Measurements from ENCODE around the gene EFNA5. TPM values are rescaled to one million over a fixed set of nuclear protein-coding genes. Genes with fewer than 3 reads are reported as not detected.
A peak's percentile ranks its signal among the peaks of the same experiment; 100 is the strongest.

The EFNA5 gene
- total RNA-seq, 1 experiment from 2014 or later = 0.54 TPM

GRCh38 chr5:107612541-107612940 lies 58.2 kb downstream of the EFNA5 start:
- DNase-seq (ENCODE audit: low spot score) = no peak

DNA sequence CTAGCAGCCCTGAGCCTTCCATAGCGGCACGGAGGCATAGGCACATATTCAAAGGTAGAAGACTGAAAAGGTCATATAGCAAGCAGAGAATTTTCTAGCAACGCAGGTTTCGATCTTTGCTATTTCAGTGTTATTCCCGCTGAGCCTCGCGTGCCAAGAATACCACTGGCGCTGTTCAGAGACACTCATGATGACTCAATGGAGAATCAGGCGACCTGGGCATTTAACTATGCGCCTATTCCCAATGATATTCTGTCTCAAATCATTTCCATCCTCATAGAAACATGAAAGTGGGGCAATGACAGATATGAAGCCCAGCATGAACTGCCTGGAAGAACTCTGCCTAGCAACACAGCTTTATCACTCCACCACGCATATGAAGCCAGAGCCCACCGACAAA lies 59.9 kb downstream of the EFNA5 start:
- in situ Hi-C loops (cut with HindIII; ENCODE audit: low sequenced_read_pairs) = no loop called here
- DNase-seq (ENCODE audit: low spot score) = no peak

More at GRCh38 chr5:107612541-107612940, 58.2 kb downstream of the EFNA5 start:
- in situ Hi-C loops (cut with HindIII; ENCODE audit: low sequenced_read_pairs) = no loop called here

DNA sequence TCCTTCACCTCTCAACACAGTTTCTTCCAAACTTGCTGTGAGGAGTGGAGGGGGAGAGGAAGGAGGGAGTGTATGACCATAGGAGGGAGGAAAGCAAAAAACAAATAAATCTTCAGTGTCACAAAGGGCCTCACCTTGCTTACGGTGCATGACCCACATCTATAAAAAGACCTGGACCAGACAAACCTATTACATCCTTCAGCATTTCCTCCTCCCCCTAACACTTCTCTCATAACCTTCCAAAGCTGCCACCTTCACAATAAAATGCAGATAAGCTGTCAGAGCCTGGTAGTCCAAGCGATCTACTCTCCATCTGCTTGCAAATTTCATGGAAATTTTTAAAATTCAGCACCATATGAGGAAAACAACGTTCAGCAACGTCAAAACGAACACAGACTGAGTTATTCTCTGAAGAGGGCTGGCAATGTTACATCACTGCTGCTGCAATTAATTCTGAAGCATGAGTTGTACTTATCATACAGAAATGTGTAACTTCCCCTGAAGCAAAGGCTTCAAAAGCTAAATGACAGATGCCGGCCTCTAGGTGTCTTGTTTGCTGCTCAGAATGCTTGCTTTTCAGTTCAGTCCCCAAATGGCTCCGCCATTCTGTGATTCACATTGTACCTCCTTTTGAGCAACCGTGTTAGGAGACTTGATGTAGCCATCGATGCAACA lies 62.9 kb downstream of the EFNA5 start:
- in situ Hi-C loops (cut with HindIII; ENCODE audit: low sequenced_read_pairs) = no loop called here
- DNase-seq (ENCODE audit: low spot score) = peak; percentile 64

DNA sequence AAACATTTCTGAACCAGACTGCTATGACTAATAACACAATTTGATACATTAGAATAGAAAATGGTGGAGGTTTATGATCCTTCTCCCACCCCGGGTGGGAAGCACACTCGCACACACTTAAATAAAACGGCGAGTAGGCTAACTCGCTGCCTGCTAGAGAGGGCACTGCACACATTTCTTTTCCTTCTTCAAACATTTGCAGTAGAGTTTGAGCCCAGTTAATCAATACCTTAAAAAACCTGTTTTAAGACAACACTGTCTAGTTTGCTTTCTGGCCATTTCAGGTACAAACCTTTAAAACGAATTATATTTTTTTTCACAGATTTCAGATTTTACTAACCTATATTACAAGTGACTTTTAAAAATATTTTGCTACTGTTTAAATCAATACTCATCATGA lies 63.5 kb downstream of the EFNA5 start:
- in situ Hi-C loops (cut with HindIII; ENCODE audit: low sequenced_read_pairs) = no loop called here
- DNase-seq (ENCODE audit: low spot score) = no peak

- in situ Hi-C loops (cut with HindIII; ENCODE audit: low sequenced_read_pairs) = no loop called here
- DNase-seq (ENCODE audit: low spot score) = no peak
These were observed 65.1 kb downstream of the EFNA5 start for GRCh38 chr5:107605596-107606125.

- in situ Hi-C loops (cut with HindIII; ENCODE audit: low sequenced_read_pairs) = no loop called here
- DNase-seq (ENCODE audit: low spot score) = no peak
These were observed 65.7 kb downstream of the EFNA5 start for GRCh38 chr5:107604990-107605389.

DNA sequence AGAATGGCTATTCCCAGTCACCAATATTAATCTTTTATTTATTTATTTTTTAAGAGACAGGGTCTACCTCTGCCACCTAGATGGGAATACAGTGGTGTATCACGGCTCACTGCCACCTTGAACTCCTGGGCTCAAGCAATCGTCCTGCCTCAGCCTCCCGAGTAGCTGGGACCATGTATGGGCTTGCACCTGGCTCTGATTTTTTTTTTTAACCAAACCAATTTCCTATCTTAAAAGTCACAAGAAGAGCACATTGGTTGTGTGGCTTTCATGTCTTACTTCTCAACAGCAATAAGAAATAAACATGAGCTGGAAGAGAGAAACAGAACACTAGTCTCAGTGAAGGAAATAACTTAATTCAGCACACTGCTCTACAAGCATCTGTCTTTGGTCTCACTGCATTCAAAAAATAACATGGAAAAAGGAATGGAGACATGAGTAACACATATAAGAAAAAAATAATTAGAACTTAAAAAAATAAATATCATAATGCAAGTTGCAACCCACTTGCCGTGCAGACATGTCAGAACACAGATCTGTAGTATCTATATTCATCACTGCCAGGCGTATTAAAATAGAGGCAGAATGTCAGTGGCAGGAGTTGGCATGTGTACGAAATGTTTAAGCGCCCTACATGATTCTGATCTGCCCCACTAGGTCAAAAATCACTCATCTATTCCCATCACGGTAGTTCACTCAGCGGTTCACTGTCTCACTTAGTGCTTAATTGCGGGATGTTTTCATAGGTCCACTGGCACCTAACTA lies 66.4 kb downstream of the EFNA5 start:
- no peak for DNase-seq (ENCODE audit: low spot score)
- in situ Hi-C loops (cut with HindIII; ENCODE audit: low sequenced_read_pairs) = no loop called here

GRCh38 chr5:107603349-107603748 lies 67.4 kb downstream of the EFNA5 start:
- in situ Hi-C loops (cut with HindIII; ENCODE audit: low sequenced_read_pairs) = no loop called here
- DNase-seq (ENCODE audit: low spot score) = no peak

DNA sequence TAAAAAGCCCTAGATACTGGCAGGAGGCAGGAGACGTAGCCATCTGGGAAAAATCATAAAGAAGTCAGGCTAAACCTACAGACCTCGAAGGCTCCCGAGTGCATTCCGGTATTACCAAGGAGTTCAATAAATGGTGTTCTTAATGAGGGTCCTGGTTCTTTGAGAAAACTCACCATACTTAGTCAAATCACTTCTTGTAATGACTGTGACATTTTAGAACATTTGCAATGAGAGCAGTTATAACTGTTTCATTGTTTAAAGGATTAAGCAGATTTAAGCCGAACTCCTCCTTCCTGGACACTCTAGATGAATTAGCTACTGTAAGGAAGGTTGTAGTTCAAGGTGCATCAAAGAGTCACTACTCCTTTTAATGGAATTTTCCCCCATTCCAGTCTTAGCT lies 67.8 kb downstream of the EFNA5 start:
- DNase-seq (ENCODE audit: low spot score) = no peak
- in situ Hi-C loops (cut with HindIII; ENCODE audit: low sequenced_read_pairs) = no loop called here

DNA sequence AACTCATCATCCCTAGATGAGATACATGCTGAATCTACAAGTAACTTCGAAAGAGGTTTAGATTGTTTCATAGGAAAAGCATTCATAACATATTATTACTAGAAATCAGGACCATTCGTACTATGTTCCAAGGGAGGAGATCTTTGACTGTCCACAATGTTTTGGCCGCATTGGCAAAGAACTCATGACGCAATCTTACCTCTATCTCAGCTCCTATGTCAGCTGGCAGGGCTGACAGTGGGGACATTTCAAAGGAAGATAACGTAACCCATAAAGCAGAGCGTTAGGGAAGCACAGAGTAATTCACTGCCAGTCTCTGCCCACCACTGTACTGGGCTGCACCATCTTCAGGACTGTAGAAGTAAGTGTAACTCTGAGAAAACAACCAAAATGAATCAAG lies 69.7 kb downstream of the EFNA5 start:
- no peak for DNase-seq (ENCODE audit: low spot score)
- in situ Hi-C loops (cut with HindIII; ENCODE audit: low sequenced_read_pairs) = no loop called here

DNA sequence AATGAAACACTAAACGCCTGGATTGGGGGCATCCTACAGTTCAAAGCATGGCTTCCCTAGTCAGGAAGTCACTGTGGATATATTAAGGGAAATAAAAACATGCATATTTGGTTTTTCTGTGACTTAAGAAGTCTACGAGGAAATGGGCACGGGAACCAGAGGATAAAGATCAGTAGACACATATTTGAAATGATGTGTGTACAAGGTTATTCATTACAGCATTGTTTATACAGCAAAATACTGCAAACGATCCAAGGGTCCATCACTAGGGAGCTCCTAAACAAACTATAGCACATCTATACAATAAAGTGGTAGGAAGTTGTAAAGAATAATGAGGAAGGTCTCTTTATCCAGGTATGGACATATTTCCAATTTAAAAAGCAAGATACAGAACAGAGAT lies 71.8 kb downstream of the EFNA5 start:
- in situ Hi-C loops (cut with HindIII; ENCODE audit: low sequenced_read_pairs) = no loop called here
- DNase-seq (ENCODE audit: low spot score) = no peak

DNA sequence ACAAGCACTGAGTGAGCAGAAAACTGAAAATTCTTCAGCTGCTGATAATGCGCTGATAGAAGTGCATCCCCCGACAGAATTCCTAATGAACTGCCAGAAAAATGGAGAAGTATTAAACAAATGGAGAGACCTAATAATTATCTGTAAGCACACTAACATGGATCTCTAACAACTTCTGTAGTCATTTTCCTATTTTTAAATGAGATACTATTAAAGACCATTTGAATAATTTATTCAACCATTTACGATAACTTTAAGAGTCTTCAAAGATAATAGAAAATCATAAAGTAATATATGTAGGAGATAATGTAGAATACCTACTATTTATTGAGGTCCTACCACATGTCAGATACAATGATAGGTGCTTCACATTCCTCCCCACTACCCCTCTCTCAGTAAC lies 72.9 kb downstream of the EFNA5 start:
- DNase-seq (ENCODE audit: low spot score) = no peak
- in situ Hi-C loops (cut with HindIII; ENCODE audit: low sequenced_read_pairs) = no loop called here

GRCh38 chr5:107597247-107597646 lies 73.5 kb downstream of the EFNA5 start:
- no peak for DNase-seq (ENCODE audit: low spot score)
- in situ Hi-C loops (cut with HindIII; ENCODE audit: low sequenced_read_pairs) = no loop called here

- peak; percentile 53 for DNase-seq (ENCODE audit: low spot score)
- in situ Hi-C loops (cut with HindIII; ENCODE audit: low sequenced_read_pairs) = no loop called here
These were observed 76.3 kb downstream of the EFNA5 start for GRCh38 chr5:107594253-107595045.

DNA sequence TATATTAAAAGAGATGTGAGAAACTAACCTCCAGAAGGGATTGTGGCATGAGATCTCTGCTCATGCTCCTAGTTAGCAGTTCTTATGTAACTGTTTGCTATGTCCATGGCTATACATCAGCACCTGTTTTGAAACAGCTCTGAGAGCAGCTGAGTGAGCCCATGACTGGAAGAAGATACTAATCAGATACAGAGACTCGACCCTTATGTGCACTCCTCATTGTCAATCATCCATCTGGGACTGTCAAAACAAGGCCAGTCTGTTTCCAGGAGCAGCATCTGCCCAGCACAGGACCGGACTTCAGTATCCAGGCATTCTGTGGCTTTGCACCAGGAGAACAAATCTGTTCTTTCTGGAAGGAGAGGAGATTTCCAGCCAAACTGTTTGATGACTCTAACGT lies 77.7 kb downstream of the EFNA5 start:
- in situ Hi-C loops (cut with HindIII; ENCODE audit: low sequenced_read_pairs) = no loop called here
- DNase-seq (ENCODE audit: low spot score) = peak; percentile 62

GRCh38 chr5:107592515-107592914 lies 78.2 kb downstream of the EFNA5 start:
- in situ Hi-C loops (cut with HindIII; ENCODE audit: low sequenced_read_pairs) = no loop called here
- DNase-seq (ENCODE audit: low spot score) = peak; percentile 41

DNA sequence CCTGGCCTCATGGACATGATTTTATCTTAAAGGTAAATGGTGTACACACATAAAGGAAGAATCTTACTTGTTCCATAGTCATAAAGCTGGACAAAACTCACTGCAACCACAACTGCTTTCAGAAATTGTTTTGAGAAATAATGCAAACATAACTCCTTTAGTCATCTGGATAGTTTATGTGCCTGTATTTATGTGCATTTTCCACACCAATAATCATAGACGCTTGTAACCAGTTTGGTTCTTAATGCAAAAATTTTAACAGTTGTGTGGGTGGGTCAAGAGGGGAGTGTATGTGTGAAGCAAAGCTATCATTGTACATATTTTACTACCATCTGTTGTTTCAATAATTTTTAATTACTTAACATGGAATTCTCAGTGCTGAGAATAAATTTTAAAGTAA lies 80.1 kb downstream of the EFNA5 start:
- no peak for DNase-seq (ENCODE audit: low spot score)
- in situ Hi-C loops (cut with HindIII; ENCODE audit: low sequenced_read_pairs) = no loop called here

DNA sequence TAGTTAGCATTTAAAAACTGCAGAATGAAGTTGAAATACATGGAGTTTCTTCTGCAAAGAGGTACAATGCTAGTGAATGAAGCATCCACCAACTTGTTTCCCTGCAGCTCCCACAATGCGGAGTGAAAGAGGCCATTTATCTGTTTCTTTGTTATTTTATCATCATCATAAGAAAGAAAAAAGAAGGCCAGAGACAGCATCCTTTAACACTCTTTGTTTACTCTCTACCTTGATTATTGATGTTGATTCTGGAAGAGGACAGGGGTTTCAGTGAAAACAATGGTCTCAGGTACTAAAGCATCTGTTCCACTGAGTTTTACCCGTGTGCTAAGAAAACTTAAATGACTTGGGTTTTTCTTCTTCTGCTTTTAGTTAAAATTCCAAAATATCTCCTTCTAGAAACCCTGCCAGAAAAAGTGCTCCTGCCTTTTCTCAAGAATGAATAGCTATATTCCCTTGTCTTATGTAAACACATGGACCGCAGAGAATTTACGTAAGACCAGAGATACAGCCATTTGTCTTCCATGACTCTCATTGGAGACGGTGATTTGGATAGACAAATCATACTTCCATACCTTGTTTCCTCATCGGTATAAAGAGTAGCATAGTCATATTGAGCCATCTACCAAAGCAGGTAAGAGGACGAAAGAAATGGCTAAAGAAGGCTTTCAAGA lies 81.1 kb downstream of the EFNA5 start:
- in situ Hi-C loops (cut with HindIII; ENCODE audit: low sequenced_read_pairs) = no loop called here
- DNase-seq (ENCODE audit: low spot score) = no peak

DNA sequence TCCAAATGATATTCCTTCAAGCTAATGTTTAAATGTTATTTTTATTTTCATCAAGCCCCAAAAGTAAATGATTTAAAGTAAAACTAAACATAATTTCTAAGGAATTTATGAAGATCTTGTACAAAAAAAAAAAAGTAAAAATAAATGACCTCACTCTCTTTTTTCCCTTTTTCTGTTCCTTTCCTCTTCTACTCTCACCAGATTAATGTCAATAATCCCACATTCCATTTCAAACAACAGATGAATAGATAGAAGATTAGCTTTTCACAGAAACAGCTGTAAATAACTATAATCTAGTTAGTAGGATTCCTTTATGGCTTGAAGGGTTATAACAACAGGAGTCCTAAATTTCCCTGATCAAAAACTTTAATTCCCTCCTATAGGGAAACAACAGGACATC lies 88.1 kb downstream of the EFNA5 start:
- in situ Hi-C loops (cut with HindIII; ENCODE audit: low sequenced_read_pairs) = no loop called here
- no peak for DNase-seq (ENCODE audit: low spot score)

Data from G401 (cell line).